Natural killer cell (primary cell): ENCODE data around the gene RNASEH2C. TPM values are rescaled to one million over a fixed set of nuclear protein-coding genes. Genes with fewer than 3 reads are reported as not detected.

ENCODE experiments used
- ATAC-seq, 3 donors: fragments of 150-1000 bp in 2 of 3; fragments of 200-7000 bp in 1 of 3; cut with Tn5 transposase; 1 replicate in 1 of 3; 2 replicates in 2 of 3; pipeline ENCODE4 v1.10.0; 2021; ENCODE audit warnings: mild to moderate bottlenecking in 2 of 3, moderate library complexity in 2 of 3
- DNase-seq, 2 donors: peaks; one replicate each; pipeline versions ENCODE4 v3.0.0 to v3.0.0-alpha.2; 2013 to 2021; ENCODE audit warnings: mixed read lengths in 1 of 2
- H3K27ac ChIP-seq: one replicate; pipeline ENCODE4 v1.5.1; 2013; ENCODE audit warnings: mild to moderate bottlenecking, low read length
- H3K27me3 ChIP-seq: one replicate; pipeline ENCODE4 v1.6.1; 2013; ENCODE audit warnings: low read length; ENCODE audit not compliant: control insufficient read depth, insufficient read depth
- H3K36me3 ChIP-seq: one replicate; pipeline ENCODE4 v1.6.1; 2013; ENCODE audit warnings: low read length; ENCODE audit not compliant: control insufficient read depth, insufficient read depth
- H3K4me1 ChIP-seq: one replicate; pipeline ENCODE4 v1.6.1; 2013; ENCODE audit warnings: low read length; ENCODE audit not compliant: control insufficient read depth, insufficient read depth
- H3K4me3 ChIP-seq: one replicate; pipeline ENCODE4 v1.5.1; 2013; ENCODE audit warnings: low read length
- H3K9me3 ChIP-seq: one replicate; pipeline ENCODE4 v1.6.1; 2013; ENCODE audit warnings: low read length; ENCODE audit not compliant: control insufficient read depth, insufficient read depth
- H3K27ac Mint-ChIP-seq, 2 donors: one replicate each; pipeline ENCODE4 v1.8.0; 2022; ENCODE audit warnings: mild to moderate bottlenecking in 2 of 2, mixed read lengths in 2 of 2, moderate library complexity in 1 of 2
- H3K27me3 Mint-ChIP-seq, 2 donors: one replicate each; pipeline ENCODE4 v1.8.0; 2022; ENCODE audit warnings: low read depth in 2 of 2, mixed read lengths in 2 of 2
- H3K36me3 Mint-ChIP-seq: one replicate; pipeline ENCODE4 v1.8.0; 2022; ENCODE audit warnings: mixed read lengths
- H3K4me1 Mint-ChIP-seq, 2 donors: one replicate each; pipeline ENCODE4 v1.8.0; 2022; ENCODE audit warnings: mixed read lengths in 2 of 2
- H3K4me3 Mint-ChIP-seq: one replicate; pipeline ENCODE4 v1.8.0; 2022; ENCODE audit warnings: mild to moderate bottlenecking, moderate library complexity, mixed read lengths
- H3K9me3 Mint-ChIP-seq, 2 donors: one replicate each; pipeline ENCODE4 v1.8.0; 2022; ENCODE audit warnings: mixed read lengths in 2 of 2
- WGBS: methylation state at CpG from one replicate; pipeline ENCODE4 v1.1.7; 2013; ENCODE audit warnings: missing lambda C conversion rate; ENCODE audit not compliant: insufficient coverage; 5-methylcytosine and 5-hydroxymethylcytosine counted together
- intact Hi-C: fragments of 100-400 bp; cut with micrococcal nuclease; formaldehyde crosslinking; loops from one replicate; pipeline ENCODE4 v1.14.2; 2022
- total RNA-seq, 4 donors: library from RNA; stranded (reverse); fragments of 120-200 nt in 1 of 4; gene quantifications; one replicate each; pipeline versions ENCODE4 v1.2.3 to v1.2.4, GENCODE V29; 2013 to 2022
- TF ChIP-seq, protein P1 (sequence below): fragments of 200-600 bp; IDR thresholded peaks from one replicate; pipeline ENCODE4 v1.8.0; 2022; ENCODE audit warnings: antibody characterized with exemption

Gene RNASEH2C
- total RNA-seq, 3 donors from 2014 or later (not counting 1 experiment from before 2014, with no cell fraction given), result 34.6 to 45.6 (median 38.5) TPM

DNA sequence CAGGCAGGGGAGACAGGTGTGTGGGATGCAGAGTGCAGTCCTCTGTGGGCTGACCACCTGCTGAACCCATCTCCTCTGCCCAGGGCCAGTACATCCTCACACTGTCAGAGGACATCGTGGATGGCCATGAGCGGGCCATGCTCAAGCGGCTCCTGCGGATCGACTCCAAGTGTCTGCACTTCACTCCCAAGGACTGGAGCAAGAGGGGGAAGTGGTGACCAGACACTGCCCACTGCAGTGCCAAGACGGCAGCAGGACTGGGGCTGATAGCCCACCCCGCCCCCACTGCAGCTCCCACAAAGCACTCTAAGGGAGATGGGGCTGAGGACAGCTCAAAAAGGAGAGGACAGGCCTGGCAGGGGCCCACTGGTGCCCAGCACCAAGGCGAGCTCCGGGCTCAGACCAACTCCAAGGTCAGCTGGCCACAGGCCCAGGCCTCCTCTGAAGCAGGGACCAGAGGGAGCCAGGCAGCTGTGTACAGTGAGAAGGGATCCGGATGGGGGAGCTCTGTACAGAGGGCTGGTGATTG is 1.6 kb downstream of the RNASEH2C start:
- TF ChIP-seq, protein P1, sequence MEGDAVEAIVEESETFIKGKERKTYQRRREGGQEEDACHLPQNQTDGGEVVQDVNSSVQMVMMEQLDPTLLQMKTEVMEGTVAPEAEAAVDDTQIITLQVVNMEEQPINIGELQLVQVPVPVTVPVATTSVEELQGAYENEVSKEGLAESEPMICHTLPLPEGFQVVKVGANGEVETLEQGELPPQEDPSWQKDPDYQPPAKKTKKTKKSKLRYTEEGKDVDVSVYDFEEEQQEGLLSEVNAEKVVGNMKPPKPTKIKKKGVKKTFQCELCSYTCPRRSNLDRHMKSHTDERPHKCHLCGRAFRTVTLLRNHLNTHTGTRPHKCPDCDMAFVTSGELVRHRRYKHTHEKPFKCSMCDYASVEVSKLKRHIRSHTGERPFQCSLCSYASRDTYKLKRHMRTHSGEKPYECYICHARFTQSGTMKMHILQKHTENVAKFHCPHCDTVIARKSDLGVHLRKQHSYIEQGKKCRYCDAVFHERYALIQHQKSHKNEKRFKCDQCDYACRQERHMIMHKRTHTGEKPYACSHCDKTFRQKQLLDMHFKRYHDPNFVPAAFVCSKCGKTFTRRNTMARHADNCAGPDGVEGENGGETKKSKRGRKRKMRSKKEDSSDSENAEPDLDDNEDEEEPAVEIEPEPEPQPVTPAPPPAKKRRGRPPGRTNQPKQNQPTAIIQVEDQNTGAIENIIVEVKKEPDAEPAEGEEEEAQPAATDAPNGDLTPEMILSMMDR, result no peak
- intact Hi-C loops, result no loop called here
- no peak overlapping the region for H3K27ac ChIP-seq
- ATAC-seq (no peak), DNase-seq (no peak)
- H3K4me1 Mint-ChIP-seq, result peaks cover 6 to 27% of the 10 kb centered on the region in 2 donors
- H3K4me3 Mint-ChIP-seq, result peak overlapping the region; percentile 68
- no peak overlapping the region for H3K4me3 ChIP-seq
- no peaks in the 10 kb centered on the region for H3K27me3 ChIP-seq
- no peaks in the 10 kb centered on the region for H3K27me3 Mint-ChIP-seq
- H3K4me1 ChIP-seq, result peaks cover 23% of the 10 kb centered on the region
- H3K27ac Mint-ChIP-seq, result peak overlapping the region in 1 of 2 donors; percentile 57
- no peaks in the 10 kb centered on the region for H3K9me3 Mint-ChIP-seq
- no peaks in the 10 kb centered on the region for H3K9me3 ChIP-seq
- H3K36me3 Mint-ChIP-seq, result no peaks in the 10 kb centered on the region
- 92% methylated on average over 10 of the region's 10 CpGs for WGBS
- H3K36me3 ChIP-seq, result peaks cover 51% of the 10 kb centered on the region

- Histone ChIP-seq H3K9me3 (no peaks in the 10 kb centered on the region), H3K4me1 (peaks cover 23% of the 10 kb centered on the region), H3K27me3 (no peaks in the 10 kb centered on the region), H3K36me3 (peaks cover 56% of the 10 kb centered on the region), H3K4me3 (no peak overlapping the region), H3K27ac (no peak overlapping the region)
- peak overlapping the region; percentile 68 for H3K4me3 Mint-ChIP-seq
- H3K36me3 Mint-ChIP-seq, result no peaks in the 10 kb centered on the region
- TF ChIP-seq, protein P1, result no peak
- ATAC-seq (no peak), DNase-seq (no peak)
- no peaks in the 10 kb centered on the region for H3K9me3 Mint-ChIP-seq
- 95% methylated on average over 4 of the region's 4 CpGs for WGBS
- peaks cover 6 to 30% of the 10 kb centered on the region in 2 donors for H3K4me1 Mint-ChIP-seq
- H3K27ac Mint-ChIP-seq, result peak overlapping the region; percentile 24 to 57
- no peaks in the 10 kb centered on the region for H3K27me3 Mint-ChIP-seq
- intact Hi-C loops, result no loop called here
Measured at GRCh38 chr11:65718531-65718930, 2.1 kb downstream of the RNASEH2C start.

- Mint-ChIP-seq H3K36me3 (no peaks in the 10 kb centered on the region), H3K27ac (peak overlapping the region; percentile 24 to 36), H3K27me3 (no peaks in the 10 kb centered on the region), H3K4me3 (no peak overlapping the region), H3K9me3 (no peaks in the 10 kb centered on the region), H3K4me1 (peaks cover 6 to 31% of the 10 kb centered on the region in 2 donors)
- intact Hi-C loops, result no loop called here
- Histone ChIP-seq H3K4me1 (peaks cover 27% of the 10 kb centered on the region), H3K36me3 (peaks cover 62% of the 10 kb centered on the region), H3K27ac (no peak overlapping the region), H3K9me3 (no peaks in the 10 kb centered on the region), H3K27me3 (no peaks in the 10 kb centered on the region), H3K4me3 (no peak overlapping the region)
- DNase-seq (no peak), ATAC-seq (no peak)
- WGBS, result 92% methylated on average over 6 of the region's 6 CpGs
- TF ChIP-seq, protein P1, result no peak
Measured at GRCh38 chr11:65717906-65718305, 2.7 kb downstream of the RNASEH2C start.
